MCF 10A (cell line): ENCODE measurements around the gene ITGB4. TPM values are rescaled to one million over a fixed set of nuclear protein-coding genes. Genes with fewer than 3 reads are reported as not detected.

Source experiments
- BruUV-seq: library from RNA; stranded (reverse); fragments of 400-500 nt; replicated peaks from 2 replicates; lab custom pipeline; 2021; lab: Mats Ljungman, UMichigan
- CTCF ChIA-PET: fragments of 300-600 bp; sonication (Branson Sonifier 250); formaldehyde crosslinking; extraction: SDS; loops from one replicate; lab custom pipeline; 2021; ENCODE audit warnings: antibody characterized with exemption, inconsistent platforms; lab: Yijun Ruan, JAX
- POLR2A ChIA-PET: fragments of 300-600, 350-650 bp; sonication (Branson Sonifier 250); formaldehyde crosslinking; extraction: SDS; loops from one replicate; lab custom pipeline; 2020; ENCODE audit warnings: antibody characterized with exemption, inconsistent platforms; lab: Yijun Ruan, JAX
- DNase-seq: peaks from one replicate; pipeline ENCODE4 v3.0.0-alpha.2; 2018; ENCODE audit not compliant: unreplicated experiment
- H3K27ac Mint-ChIP-seq: one replicate; pipeline ENCODE4 v1.8.0; 2022; ENCODE audit warnings: mild to moderate bottlenecking, low read depth, mixed read lengths; ENCODE audit not compliant: unreplicated experiment
- H3K27me3 Mint-ChIP-seq: one replicate; pipeline ENCODE4 v1.8.0; 2022; ENCODE audit warnings: mixed read lengths; ENCODE audit not compliant: insufficient read depth, unreplicated experiment
- H3K36me3 Mint-ChIP-seq: one replicate; pipeline ENCODE4 v1.8.0; 2022; ENCODE audit warnings: mild to moderate bottlenecking, moderate library complexity, mixed read lengths; ENCODE audit not compliant: insufficient read depth, unreplicated experiment
- H3K4me1 Mint-ChIP-seq: one replicate; pipeline ENCODE4 v1.8.0; 2022; ENCODE audit warnings: mixed read lengths; ENCODE audit not compliant: insufficient read depth, unreplicated experiment
- H3K4me3 Mint-ChIP-seq: one replicate; pipeline ENCODE4 v1.8.0; 2022; ENCODE audit warnings: mild to moderate bottlenecking, moderate library complexity, mixed read lengths; ENCODE audit not compliant: unreplicated experiment
- H3K9me3 Mint-ChIP-seq: one replicate; pipeline ENCODE4 v1.8.0; 2022; ENCODE audit warnings: mixed read lengths; ENCODE audit not compliant: unreplicated experiment
- CTCF ChIP-seq: fragments of 200-600 bp; IDR thresholded peaks from one replicate; pipeline ENCODE4 v1.8.0; 2022; ENCODE audit warnings: antibody characterized with exemption, mild to moderate bottlenecking; ENCODE audit not compliant: unreplicated experiment
- intact Hi-C: fragments of 100-400 bp; cut with micrococcal nuclease; formaldehyde crosslinking; loops from 2 replicates; pipeline ENCODE4 v1.14.1; 2022
- total RNA-seq: library from RNA; stranded (reverse); gene quantifications from 2 replicates; pipeline ENCODE4 v1.2.3, GENCODE V29; 2022

Gene ITGB4
- total RNA-seq, 1 experiment from 2014 or later = 1,054 TPM

- POLR2A ChIA-PET = interaction anchor here (0.7 to 6.0 kb wide), 20 partner anchors 8 to 482 kb away, joined by 3 to 91 read pairs (median 8); partner anchors contain the start of genes ACOX1, FBF1, GALK1 and ITGB4
- no peaks in the 10 kb centered on the region for H3K27me3 Mint-ChIP-seq
- peak overlapping the region; percentile 86 for H3K27ac Mint-ChIP-seq
- intact Hi-C loops = no loop called here
- DNase-seq = peak; percentile 58
- peak; percentile 51 for TF ChIP-seq CTCF
- CTCF ChIA-PET = interaction anchor here (0.5 to 2.1 kb wide), 20 partner anchors 8 to 993 kb away, joined by 3 to 6 read pairs (median 4); partner anchors contain the start of gene WBP2
- no TSS peak for BruUV-seq
- H3K36me3 Mint-ChIP-seq = peaks cover 31% of the 10 kb centered on the region
- no peaks in the 10 kb centered on the region for H3K9me3 Mint-ChIP-seq
- peak overlapping the region; percentile 58 for H3K4me3 Mint-ChIP-seq
- H3K4me1 Mint-ChIP-seq = peaks cover 19% of the 10 kb centered on the region
These were observed 62.0 kb downstream of the ITGB4 start for GRCh38 chr17:75783069-75783783.

GRCh38 chr17:75783803-75784472 lies 62.7 kb downstream of the ITGB4 start:
- no peaks in the 10 kb centered on the region for H3K27me3 Mint-ChIP-seq
- DNase-seq = no peak
- no peaks in the 10 kb centered on the region for H3K9me3 Mint-ChIP-seq
- intact Hi-C loops = no loop called here
- peak overlapping the region; percentile 96 for H3K27ac Mint-ChIP-seq
- ChIA-PET CTCF (interaction anchor here (0.6 to 2.1 kb wide), 13 partner anchors 19 to 993 kb away, joined by 3 to 6 read pairs (median 4); partner anchors contain the start of genes GALK1 and WBP2), POLR2A (interaction anchor here (0.7 to 6.0 kb wide), 22 partner anchors 8 to 481 kb away, joined by 3 to 91 read pairs (median 6); partner anchors contain the start of genes ACOX1, FBF1, GALK1 and ITGB4)
- peak overlapping the region; percentile 80 for H3K4me3 Mint-ChIP-seq
- H3K36me3 Mint-ChIP-seq = peaks cover 24% of the 10 kb centered on the region
- peaks cover 19% of the 10 kb centered on the region for H3K4me1 Mint-ChIP-seq
- no peak for TF ChIP-seq CTCF
- BruUV-seq = no TSS peak

- Mint-ChIP-seq H3K9me3 (no peaks in the 10 kb centered on the region), H3K4me3 (peak within 1 kb of the TSS; percentile 80), H3K4me1 (peaks cover 19% of the 10 kb centered on the region), H3K27ac (peak within 1 kb of the TSS; percentile 96), H3K36me3 (peaks cover 18% of the 10 kb centered on the region), H3K27me3 (no peaks in the 10 kb centered on the region)
- peak; percentile 99 for DNase-seq
- BruUV-seq = no TSS peak
- CTCF ChIA-PET = interaction anchor here (0.7 to 2.1 kb wide), 6 partner anchors 19 to 213 kb away, joined by 3 to 6 read pairs (median 4); partner anchors contain the start of genes GALK1 and WBP2
- POLR2A ChIA-PET = interaction anchor here (0.6 to 6.0 kb wide), 26 partner anchors 9 to 555 kb away, joined by 3 to 91 read pairs (median 6); partner anchors contain the start of genes GALK1, ITGB4, MRPL38 and RECQL5
- no peak for TF ChIP-seq CTCF
- intact Hi-C loops = no loop called here
These were observed 63.3 kb downstream of the ITGB4 start, which contains the start of gene UNK for GRCh38 chr17:75784473-75785015. UNK (plus strand) TSS chr17:75784806; CDS start chr17:75784881, 75 bp downstream.
